OCI-LY7 (cell line): ENCODE data around the gene THRB.

ENCODE experiments used
- CTCF ChIP-seq: fragments of 200-600 bp; sonication (generic); conservative IDR thresholded peaks from 2 replicates; pipeline ENCODE4 v1.5.1; 2014; ENCODE audit warnings: mild to moderate bottlenecking, antibody characterized with exemption, low read length, moderate library complexity, mixed read lengths
- EZH2phosphoT487 ChIP-seq: fragments of 200-600 bp; sonication (generic); IDR thresholded peaks from 2 replicates; pipeline ENCODE4 v1.6.1; 2018; ENCODE audit warnings: low read depth, borderline replicate concordance, mild to moderate bottlenecking, mixed run types, antibody characterized with exemption, low read length, moderate library complexity, mixed read lengths

- TF ChIP-seq CTCF (no peak), EZH2phosphoT487 (no peak)
Observed at GRCh38 chr3:24490151-24490550, 4.5 kb downstream of the THRB start.
